ENCODE measurements around the gene MAS1L.

The MAS1L gene

GRCh38 chr6:29506446-29507067 is 18.8 kb upstream of the MAS1L start:
- no peak for TF ChIP-seq CTCF (conservative IDR thresholded peaks at IDR 0.05; ENCODE audit: control insufficient read depth, insufficient read depth, low read depth, low read length)
- no peak overlapping the region for H3K4me3 ChIP-seq (ENCODE audit: control insufficient read depth, low read depth, low read length)
- no peak for DNase-seq (ENCODE audit: low read depth)

GRCh38 chr6:29505808-29506207 is 18.1 kb upstream of the MAS1L start:
- no peak for TF ChIP-seq CTCF (conservative IDR thresholded peaks at IDR 0.05; ENCODE audit: control insufficient read depth, insufficient read depth, low read depth, low read length)
- no peak for DNase-seq (ENCODE audit: low read depth)
- no peak overlapping the region for H3K4me3 ChIP-seq (ENCODE audit: control insufficient read depth, low read depth, low read length)

GRCh38 chr6:29504961-29505360 is 17.2 kb upstream of the MAS1L start:
- no peak for DNase-seq (ENCODE audit: low read depth)
- TF ChIP-seq CTCF (conservative IDR thresholded peaks at IDR 0.05; ENCODE audit: control insufficient read depth, insufficient read depth, low read depth, low read length): no peak
- H3K4me3 ChIP-seq (ENCODE audit: control insufficient read depth, low read depth, low read length): no peak overlapping the region

GRCh38 chr6:29502597-29502996 is 14.8 kb upstream of the MAS1L start:
- DNase-seq (ENCODE audit: low read depth): peak; percentile 64

GRCh38 chr6:29502181-29502580 is 14.4 kb upstream of the MAS1L start:
- no peak overlapping the region for H3K4me3 ChIP-seq (ENCODE audit: control insufficient read depth, low read depth, low read length)
- no peak for TF ChIP-seq CTCF (conservative IDR thresholded peaks at IDR 0.05; ENCODE audit: control insufficient read depth, insufficient read depth, low read depth, low read length)
- no peak for DNase-seq (ENCODE audit: low read depth)

More at GRCh38 chr6:29502597-29502996, 14.8 kb upstream of the MAS1L start:
- no peak for TF ChIP-seq CTCF (conservative IDR thresholded peaks at IDR 0.05; ENCODE audit: control insufficient read depth, insufficient read depth, low read depth, low read length)
- H3K4me3 ChIP-seq (ENCODE audit: control insufficient read depth, low read depth, low read length): no peak overlapping the region

- TF ChIP-seq CTCF (conservative IDR thresholded peaks at IDR 0.05; ENCODE audit: control insufficient read depth, insufficient read depth, low read depth, low read length): no peak
- no peak overlapping the region for H3K4me3 ChIP-seq (ENCODE audit: control insufficient read depth, low read depth, low read length)
- no peak for DNase-seq (ENCODE audit: low read depth)
These were observed 13.3 kb upstream of the MAS1L start for GRCh38 chr6:29501106-29501505.

- TF ChIP-seq CTCF (conservative IDR thresholded peaks at IDR 0.05; ENCODE audit: control insufficient read depth, insufficient read depth, low read depth, low read length): no peak
- H3K4me3 ChIP-seq (ENCODE audit: control insufficient read depth, low read depth, low read length): no peak overlapping the region
- no peak for DNase-seq (ENCODE audit: low read depth)
These were observed 12.8 kb upstream of the MAS1L start for GRCh38 chr6:29500594-29500993.
